ENCODE data around the gene RASAL3.
A peak's percentile ranks its signal among the peaks of the same experiment; 100 is the strongest.
"Not testable (repeated sequence)": the region's sequence is repeated elsewhere in the genome, so short reads cannot be mapped to it uniquely, and the experiment has no call there.

The RASAL3 gene

DNA sequence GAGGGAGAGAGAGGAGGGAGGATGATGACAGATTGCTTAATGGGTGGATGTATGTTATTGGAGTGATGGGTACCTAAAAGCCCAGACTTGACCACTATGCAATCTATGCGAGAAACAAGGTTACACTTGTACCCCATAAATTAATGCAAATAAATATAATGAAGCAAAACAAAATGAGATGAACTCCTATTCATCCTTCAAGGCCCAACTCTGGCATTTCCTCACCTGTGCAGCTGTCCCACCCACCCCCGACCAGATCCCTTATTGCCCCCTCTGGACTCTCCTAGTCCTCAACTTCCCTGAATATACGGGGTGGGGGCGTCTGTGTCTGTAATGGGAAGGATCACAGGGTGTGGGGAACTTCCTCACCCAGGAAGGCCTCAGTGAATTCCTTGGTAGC lies 10.8 kb upstream of the RASAL3 start:
- no peak overlapping the region for H3K27ac ChIP-seq
- DNase-seq (ENCODE audit: low read depth, low spot score): no peak

DNA sequence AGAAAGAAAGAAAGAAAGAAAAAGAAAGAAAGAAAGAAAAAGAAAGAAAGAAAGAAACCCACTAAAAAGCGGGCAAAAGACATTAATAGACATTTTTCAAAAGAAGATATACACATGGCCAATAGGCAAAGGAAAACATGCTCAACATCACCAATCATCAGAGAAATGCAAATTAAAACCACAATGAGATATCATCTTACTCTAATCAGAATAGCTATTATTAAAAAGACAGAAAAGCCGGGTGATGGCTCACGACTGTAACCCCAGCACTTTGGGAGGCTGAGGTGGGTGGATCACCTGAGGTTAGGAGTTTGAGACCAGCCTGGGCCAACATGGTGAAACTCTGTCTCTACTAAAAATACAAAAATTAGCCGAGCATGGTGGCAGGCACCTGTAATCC lies 9.5 kb upstream of the RASAL3 start:
- not testable (repeated sequence) for DNase-seq (ENCODE audit: low read depth, low spot score); H3K27ac ChIP-seq

DNA sequence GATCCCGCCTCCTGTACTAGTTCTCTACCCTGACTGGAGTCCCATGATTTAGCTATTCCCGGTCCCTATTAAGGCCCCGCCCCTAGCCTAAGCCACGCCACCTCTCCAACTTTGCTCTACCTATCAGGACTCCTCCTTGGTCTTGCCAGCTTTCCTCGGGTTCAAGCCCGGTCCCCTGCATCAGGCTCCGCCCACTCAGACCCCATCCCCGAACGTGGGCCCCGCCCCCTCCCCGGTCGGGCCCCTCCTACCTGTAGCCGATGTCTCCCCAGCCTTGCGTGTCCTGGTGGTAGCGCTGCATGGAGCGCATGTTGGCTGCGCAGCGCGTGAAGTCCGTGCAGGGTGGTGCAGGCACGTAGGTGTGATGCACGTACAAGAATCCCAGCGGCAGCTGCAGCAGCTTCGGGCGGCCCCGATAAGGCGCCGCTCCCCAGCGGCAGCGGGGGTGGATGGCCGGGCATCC lies 7.3 kb upstream of the RASAL3 start:
- DNase-seq (ENCODE audit: low read depth, low spot score): no peak

DNA sequence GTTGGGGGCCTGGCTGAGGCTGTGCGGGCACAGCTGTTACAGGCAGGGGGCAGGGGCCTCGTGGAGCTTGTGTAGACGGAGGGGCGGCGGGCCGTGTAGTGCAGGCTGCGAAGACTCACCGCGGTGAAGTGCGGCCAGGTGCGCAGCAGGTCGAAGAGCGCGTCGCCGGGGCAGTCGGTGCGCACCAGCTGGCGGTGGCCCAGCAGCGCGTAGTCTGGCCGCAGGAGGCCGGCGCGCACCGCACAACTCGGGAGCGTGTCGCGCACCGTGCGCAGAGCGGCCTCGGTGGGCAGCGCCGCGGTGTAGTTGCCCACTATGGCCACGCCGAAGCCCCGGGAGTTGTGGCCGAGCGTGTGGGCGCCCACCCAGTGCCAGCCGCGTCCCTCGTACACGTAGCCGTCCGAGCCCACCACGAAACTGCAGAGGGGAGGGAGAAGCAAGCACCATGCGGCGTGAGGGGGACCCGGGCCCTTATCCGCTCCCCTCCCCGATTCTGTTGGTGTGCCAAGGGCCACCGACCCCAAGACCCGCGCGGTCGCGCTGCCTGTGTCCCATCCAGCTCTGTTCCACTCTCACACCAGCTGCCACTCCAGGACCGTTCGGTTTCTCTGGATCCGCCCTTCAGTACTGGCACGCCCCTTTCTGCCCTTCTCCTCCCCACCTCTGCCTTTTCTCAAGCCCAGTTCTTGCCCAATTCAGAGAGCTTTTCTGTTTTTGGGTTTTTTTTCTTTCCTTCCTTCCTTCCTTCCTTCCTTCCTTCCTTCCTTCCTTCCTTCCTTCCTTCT lies 5.4 kb upstream of the RASAL3 start:
- no peak overlapping the region for H3K27ac ChIP-seq
- DNase-seq (ENCODE audit: low read depth, low spot score): no peak

More for the DNA sequence above, 7.3 kb upstream of the RASAL3 start:
- H3K27ac ChIP-seq: no peak overlapping the region

DNA sequence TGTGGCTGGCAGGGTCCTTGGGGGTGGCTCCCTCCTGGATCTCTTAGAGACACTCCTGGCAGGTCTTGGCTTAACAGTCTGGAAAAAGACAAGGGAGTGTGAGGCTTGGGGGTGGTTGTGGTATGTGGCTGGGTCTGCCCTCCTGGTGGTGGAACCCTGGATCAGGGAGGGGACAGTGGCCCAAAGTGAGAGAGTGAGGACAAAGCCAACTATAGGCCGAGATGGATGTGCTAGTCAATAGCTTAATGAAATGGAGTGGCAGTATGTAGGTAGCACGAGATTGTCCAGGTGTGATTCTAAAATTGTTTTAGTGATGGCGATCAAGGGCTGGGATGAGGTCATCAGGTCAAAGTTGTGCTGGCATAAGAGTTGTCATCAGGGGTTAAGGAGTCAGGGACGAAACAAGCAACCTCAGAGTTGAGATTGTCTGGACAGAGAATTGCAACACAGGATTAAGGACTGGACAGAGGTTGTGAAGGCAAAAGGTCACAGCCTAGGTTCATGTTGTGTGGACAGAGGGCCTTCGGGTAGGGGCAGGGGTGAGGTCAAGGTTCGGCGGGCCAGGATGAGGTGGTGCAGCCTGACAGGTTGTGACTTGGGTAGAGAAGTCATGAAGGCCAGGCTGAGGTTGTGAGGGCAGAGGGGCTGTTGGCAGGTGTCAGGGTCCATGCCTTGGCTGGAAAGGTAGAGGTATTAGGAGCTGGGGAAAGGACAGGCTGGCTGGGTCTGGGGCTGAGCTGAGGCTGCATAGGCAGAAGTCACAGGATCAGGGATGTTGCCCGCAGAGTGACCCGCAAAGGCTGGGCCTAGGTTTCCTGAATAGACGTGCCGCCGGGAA lies 4.5 kb upstream of the RASAL3 start:
- no peak for DNase-seq (ENCODE audit: low read depth, low spot score)
- no peak overlapping the region for H3K27ac ChIP-seq

DNA sequence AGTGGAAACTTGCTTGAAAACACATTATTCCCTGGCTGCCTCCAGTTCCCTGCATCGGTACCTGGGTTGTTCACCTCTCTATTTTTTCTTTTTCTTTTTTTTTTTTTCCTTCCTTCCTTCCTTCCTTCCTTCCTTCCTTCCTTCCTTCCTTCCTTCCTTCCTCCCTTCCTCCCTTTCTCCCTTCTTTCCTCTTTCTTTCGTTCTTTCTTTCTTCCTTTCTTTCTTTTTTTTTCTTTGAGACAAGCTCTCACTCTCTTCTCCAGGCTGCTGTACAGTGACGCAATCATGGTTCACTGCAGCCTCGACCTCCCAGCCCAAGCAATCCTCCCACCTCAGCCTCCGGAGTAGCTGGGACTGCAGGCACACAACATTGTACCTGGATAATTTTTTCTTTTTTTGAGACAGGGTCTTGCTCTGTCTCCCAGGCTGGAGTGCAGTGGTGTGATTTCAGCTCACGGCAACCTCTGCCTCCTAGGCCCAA lies 3.4 kb upstream of the RASAL3 start:
- no peak for DNase-seq (ENCODE audit: low read depth, low spot score)
- H3K27ac ChIP-seq: no peak overlapping the region

DNA sequence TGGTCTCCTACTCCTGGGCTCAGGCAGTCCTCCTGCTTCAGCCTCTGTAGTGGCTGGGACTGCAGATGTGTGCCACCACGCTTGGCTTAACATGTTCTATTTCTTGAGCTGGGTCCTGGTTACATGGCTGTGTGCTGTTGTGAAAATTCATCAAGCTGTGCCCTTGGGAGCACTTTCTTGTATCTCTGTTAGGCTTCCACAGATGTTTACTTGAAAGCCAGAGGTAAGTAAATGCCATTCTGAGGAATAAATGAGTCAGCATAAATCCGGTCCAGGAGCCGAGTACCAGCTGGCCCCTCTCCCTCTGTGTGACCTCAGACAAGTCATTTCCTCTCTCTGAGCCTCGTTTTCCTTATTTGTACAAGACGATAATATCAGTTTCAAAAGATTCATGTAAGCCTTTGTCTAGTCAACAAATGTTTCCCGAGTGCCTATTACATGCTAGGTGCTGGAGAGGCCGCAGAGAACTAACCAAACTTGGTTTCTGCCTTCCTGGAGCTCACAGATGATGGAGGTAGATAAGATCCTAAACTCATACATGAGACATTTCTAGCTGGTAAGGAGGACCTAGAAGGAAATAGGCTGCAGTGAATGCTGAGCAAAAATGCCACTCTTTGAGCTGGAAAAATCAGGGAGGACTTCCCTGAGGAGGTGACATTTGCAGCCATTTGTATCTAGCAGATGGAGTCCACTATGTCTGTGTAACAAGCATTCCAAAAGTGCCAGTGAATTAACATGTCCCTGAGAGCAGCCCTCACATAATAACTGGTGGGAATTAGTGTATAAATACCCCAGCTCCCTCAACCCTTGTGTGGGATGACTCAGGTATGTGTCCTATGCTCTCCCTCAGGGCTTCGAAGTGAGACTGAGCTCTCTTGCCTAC lies 2.7 kb upstream of the RASAL3 start:
- DNase-seq (ENCODE audit: low read depth, low spot score): peak; percentile 48
- H3K27ac ChIP-seq: no peak overlapping the region

DNA sequence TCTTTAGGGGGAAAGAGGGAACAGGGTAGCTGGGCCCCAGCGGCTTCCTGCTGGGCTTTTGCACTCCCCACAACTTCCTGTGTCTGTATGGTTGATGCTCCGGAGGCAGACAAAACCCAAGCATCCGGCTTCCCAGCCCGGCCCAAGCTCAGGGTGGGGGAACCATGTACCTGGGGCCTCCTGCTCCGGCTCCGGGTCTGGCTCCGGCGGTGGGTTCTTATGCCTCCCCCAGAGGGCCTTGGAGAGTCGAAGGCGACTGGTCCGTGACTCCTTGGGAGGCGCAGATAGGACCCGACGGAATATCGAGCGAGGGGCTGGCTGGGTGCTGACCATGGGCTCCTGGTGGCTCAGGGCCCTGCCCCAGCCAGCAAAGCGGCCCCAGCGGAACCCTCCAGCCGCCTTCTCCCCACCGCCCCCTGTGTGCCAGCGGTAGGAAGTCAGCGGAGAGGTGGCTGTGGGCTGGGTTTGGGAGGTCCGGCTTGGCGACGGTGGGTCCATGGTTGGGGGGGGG lies 428 bp downstream of the RASAL3 start:
- H3K27ac ChIP-seq: no peak overlapping the region
- DNase-seq (ENCODE audit: low read depth, low spot score): no peak

DNA sequence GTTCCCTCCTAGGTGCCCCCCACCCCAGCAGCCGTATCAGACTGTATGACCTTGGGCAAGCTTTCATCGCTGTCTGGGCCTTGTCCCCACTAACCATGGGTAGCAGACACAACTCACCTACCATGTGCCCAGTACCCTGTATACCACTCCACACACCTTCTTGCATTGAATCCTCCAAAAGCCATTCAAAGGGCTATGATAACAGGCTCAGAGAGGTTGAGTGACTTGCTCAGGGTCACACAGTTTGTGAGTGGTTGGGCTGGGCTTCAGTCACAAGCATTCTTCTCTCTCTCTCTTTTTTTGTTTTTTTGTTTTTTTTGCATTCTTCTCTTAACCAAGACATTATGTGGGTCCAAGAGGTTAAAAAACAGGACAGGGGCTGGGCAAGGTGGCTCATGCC lies 2.6 kb downstream of the RASAL3 start:
- no peak overlapping the region for H3K27ac ChIP-seq
- no peak for DNase-seq (ENCODE audit: low read depth, low spot score)

DNA sequence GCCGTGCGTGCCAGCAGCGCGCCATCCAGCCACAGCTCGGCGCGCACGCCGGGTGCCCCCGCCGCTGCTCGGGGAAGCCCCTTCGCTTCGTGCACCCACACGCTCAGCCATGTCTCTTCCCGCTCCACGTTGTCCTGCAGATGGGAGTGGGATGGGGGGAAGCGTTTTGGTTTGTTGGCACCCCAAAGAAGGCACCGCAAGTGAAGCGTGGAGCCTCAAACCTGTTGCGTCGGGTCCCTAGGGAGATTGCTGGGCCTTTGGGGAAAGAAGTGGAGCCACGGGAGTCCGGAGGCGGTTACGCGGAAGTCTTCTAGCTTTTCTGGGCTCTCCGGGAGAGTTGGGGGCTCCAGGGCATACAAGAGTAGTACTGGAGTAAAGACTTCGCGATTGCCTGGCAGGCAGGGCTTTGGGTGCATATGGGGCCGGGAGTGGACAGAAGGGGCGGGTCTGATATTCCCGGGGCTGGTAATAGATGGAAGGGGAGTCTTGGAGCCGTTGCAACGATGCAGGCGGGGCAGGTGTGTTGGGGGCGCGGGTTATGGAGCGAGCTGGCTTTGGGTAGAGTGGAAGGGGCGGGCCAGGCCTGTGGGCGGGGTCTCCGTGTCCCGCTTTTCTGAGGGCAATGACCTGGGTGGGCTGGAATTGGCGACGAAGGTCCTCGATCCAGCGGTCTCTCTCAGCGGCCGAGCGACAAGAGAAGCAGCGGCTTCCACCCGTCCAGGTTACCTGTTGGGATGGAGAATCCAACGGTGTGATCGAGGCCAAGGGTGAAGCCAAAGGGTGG lies 6.5 kb downstream of the RASAL3 start:
- DNase-seq (ENCODE audit: low read depth, low spot score): no peak
- H3K27ac ChIP-seq: no peak overlapping the region

DNA sequence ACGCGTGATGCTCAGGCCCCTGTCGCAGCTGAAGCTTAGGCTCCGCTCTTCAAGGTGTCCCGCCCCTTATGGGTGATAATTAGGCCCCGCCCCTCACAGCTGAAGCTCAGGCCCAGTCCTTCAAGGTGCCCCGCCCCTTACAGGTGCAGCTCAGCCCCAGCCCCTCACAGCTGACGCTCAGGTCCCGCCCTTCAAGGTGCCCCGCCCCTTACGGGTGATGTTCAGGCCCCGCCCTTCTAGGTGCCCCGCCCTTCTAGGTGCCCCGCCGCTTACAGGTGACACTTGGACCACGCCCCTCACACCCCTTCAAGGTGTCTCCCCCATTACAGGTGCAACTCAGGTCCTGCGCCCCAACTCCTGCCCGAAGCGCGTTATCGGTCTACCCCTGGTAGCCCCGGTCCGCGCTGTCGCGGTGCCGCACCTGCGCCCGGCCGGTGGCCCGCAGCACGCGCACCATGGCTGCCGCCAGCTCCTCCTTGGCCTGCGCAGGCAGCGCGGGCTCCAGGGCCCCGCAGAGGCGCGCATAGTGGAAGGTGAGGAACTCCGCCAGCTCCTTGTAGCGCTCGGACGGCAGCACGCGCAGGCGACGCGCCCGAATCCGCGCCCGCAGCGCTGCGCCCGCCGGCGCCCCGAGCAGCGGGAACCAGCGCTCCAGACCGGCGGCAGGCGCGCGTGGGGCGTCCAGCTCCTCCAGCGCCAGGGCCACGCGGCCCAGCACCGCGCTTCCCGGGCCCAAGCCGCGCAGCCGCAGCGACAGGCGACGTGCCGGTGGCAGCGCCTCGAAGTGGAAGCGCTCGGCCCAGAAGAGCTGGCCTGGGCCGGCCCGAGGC lies 7.3 kb downstream of the RASAL3 start:
- H3K27ac ChIP-seq: no peak overlapping the region
- DNase-seq (ENCODE audit: low read depth, low spot score): no peak

DNA sequence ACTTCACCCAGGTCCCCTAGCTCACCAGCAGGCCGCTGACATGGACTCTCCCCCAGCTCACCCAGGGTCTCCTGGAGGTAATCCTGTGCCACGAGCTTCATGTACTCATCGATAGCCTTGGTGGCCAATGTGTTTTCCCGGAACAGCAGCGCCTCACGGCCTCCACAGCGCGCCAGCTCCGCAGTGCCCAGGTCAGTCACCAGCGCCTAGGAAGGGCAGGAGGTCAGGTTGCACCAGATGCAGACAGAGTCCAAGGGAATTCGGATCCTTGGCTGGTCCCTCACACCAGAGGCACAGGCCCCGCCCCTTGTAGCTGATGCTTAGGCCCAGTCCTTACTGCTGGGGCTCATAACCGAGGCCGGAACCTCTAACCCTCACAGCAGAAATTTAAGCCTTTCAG lies 7.9 kb downstream of the RASAL3 start:
- no peak overlapping the region for H3K27ac ChIP-seq
- no peak for DNase-seq (ENCODE audit: low read depth, low spot score)

DNA sequence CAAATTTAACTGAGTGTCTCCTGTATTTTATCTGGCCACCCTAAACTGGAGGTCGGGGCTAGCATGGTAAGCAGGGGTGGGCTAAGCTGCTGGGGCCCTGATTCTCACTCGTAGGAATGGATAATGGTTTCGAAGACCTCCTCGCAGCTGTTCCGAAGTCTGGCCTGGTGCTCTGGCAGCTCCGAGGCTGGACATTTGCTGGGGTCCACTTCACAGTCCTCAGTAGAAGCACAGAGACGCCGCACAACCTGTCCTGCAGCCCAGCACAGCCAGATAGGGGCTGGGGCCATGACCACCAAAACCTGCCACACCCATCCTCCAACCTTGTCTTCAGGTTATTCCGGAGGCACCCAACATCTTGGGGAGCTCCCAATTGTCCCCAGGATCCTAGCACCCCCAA lies 8.3 kb downstream of the RASAL3 start:
- H3K27ac ChIP-seq: no peak overlapping the region
- DNase-seq (ENCODE audit: low read depth, low spot score): no peak

DNA sequence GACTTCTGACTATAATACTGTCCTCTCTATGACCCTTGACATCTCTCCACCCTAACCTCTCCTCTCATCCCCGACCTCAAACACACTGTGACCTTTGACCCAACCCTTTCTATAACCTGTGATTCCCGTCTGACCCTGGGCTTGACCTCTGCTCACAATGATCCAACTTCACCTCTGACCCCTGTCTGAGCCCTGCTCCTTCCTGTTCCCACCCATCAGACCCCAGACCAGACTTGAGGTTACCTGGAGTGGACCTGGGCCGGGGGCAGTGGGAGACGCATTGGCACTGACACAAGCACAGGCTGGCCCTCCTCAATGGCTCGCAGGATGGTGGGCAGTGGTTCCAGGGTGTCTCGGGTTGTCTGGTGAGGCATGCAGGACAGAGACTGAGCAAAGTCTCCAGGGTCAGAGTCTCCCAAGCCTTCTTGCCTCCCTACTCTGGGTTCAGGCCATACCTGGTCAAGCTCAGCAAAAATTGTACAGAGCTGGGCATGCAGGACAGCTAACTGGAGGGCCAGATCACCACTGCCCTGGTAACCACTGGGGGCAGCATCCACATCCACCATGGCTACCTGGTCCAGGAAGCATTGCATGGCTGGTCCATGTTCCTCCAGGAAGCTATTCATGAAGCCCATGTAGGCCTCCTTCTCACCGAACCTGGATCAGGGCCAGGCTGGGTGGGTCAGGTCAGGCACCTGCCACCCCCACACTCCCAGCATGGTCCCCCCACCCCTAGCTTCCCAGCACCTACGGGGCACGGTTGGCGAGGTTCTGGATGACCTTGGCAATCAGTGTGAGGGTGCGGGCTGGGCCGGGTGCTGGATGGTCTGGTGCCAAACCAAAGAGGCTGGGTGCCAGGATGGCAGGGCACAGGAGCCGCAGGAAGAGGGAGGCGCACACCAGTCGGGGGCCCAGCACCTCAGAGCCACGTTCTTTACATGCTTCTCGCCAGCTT lies 10.2 kb downstream of the RASAL3 start:
- DNase-seq (ENCODE audit: low read depth, low spot score): no peak
- H3K27ac ChIP-seq: no peak overlapping the region

DNA sequence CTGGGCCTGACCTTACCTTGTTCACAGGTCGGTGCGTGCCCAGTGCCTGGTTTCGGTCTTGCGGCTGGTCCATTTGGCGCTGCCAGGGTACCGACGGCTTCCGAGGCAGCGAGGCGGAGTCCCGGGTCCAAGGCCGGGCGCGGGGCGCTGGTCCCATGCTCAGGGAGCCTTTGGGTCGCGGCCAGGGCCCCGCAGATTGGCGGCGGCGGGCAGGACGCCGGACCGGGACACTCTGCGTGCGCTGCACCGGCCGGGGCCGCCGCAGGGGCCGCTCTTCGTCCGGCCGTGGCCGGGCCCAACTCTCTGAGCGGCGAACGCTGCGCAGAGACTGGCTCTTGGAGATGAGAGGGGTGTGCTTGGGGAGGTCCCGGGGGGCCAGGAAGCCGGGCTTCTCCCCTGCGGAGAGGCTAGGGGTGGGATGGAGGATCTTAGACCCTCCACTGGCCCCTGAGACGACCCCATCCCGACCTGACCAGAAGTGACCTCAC lies 11.2 kb downstream of the RASAL3 start:
- H3K27ac ChIP-seq: no peak overlapping the region
- DNase-seq (ENCODE audit: low read depth, low spot score): no peak

DNA sequence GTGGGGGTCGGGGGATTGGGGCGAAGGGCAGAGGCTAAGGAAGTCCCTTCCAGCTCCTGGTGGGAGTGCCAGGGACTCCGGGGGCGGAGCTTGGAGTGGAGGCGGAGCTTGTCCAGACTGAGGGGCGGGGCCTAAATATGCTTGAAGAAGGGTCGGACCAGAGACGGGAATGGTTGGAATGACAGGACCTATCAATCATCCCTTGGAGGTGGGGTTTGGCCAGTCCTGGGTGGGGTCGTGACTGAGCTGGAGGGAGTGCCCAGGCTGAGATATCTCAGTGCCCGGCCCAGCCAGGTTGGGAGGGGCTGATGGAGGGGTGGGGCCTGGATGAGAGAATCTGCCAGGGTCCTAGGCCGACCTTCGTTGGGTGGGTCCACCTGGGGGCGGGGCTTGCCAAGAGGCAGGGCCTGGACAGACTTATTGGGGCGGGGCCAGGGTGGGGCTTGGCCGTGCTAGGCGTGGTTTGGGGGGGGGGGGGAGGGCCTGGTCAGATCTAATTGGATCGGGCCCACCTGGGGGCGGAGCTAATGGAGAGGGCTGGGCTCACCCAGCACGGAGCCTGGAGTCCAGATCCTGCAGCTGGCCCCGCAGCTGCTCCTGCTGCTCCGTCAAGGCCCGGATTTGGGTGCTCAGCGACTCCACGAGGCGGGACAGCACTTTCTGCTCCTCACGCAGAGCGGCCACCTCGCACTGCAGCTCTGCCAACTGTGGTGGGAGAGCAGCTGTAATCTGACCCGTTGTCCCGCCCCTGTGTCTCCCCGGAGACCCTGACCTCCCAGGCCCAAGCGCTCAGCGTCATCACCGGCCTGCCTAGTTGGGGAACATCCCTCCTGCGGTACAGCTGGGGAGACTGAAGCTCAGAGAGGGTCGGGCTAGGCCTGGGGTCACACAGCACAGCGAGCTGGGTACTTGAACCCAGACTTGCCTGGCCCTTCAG lies 12.0 kb downstream of the RASAL3 start:
- DNase-seq (ENCODE audit: low read depth, low spot score): no peak
- no peak overlapping the region for H3K27ac ChIP-seq

All from epithelial cell of prostate (primary cell).